Ascending aorta (tissue), 2 donors: ENCODE results near the gene CCR7. TPM values are rescaled to one million over a fixed set of nuclear protein-coding genes. Genes with fewer than 3 reads are reported as not detected.

ENCODE experiments used
- DNase-seq, 2 donors: peaks; one replicate each; pipeline ENCODE4 v3.0.0-alpha.2; 2019; ENCODE audit warnings: low spot score in 2 of 2
- H3K27ac ChIP-seq, 2 donors: fragments of 200-600 bp; sonication (generic); one replicate each; pipeline ENCODE4 v1.5.1; 2016 to 2017; ENCODE audit warnings: mild to moderate bottlenecking in 1 of 2
- H3K27me3 ChIP-seq: fragments of 200-600 bp; sonication (generic); one replicate; pipeline ENCODE4 v1.5.1; 2017
- H3K36me3 ChIP-seq, 2 donors: fragments of 200-600 bp; sonication (generic); one replicate each; pipeline ENCODE4 v1.5.1; 2016
- H3K4me1 ChIP-seq, 2 donors: fragments of 200-600 bp; sonication (generic); one replicate each; pipeline ENCODE4 v1.5.1; 2016 to 2017; ENCODE audit warnings: mild to moderate bottlenecking in 1 of 2
- H3K4me3 ChIP-seq, 2 donors: fragments of 200-600 bp; sonication (generic); one replicate each; pipeline ENCODE4 v1.5.1; 2016 to 2017; ENCODE audit warnings: mild to moderate bottlenecking in 1 of 2
- H3K9me3 ChIP-seq, 2 donors: fragments of 200-600 bp; sonication (generic); one replicate each; pipeline ENCODE4 v1.5.1; 2016
- CTCF ChIP-seq, 3 experiments: fragments of 200-600 bp in 2 of 3; fragments of 450-650 bp in 1 of 3; sonication (generic) in 2 of 3; IDR thresholded peaks; one replicate each; pipeline ENCODE4 v1.5.1; 2016 to 2019; ENCODE audit warnings: antibody characterized with exemption in 3 of 3, mild to moderate bottlenecking in 1 of 3, moderate library complexity in 1 of 3
- intact Hi-C: fragments of 100-400 bp; cut with DNase I; formaldehyde crosslinking; loops from one replicate; pipeline ENCODE4 v1.15.1; 2023
- total RNA-seq: library from RNA; depleted of rRNA; stranded (reverse); fragments of >200 nt; gene quantifications from one replicate; pipeline ENCODE4 v1.1.0, GENCODE V29; 2016

The CCR7 gene
- total RNA-seq, 1 donor from 2014 or later, result not detected

GRCh38 chr17:40551091-40551878, 14.0 kb downstream of the CCR7 start:
- H3K4me1 ChIP-seq, result peaks cover 4% of the 10 kb centered on the region in 2 donors
- TF ChIP-seq CTCF (IDR thresholded peaks at IDR 0.05), result no peak
- intact Hi-C loops, result no loop called here

DNA sequence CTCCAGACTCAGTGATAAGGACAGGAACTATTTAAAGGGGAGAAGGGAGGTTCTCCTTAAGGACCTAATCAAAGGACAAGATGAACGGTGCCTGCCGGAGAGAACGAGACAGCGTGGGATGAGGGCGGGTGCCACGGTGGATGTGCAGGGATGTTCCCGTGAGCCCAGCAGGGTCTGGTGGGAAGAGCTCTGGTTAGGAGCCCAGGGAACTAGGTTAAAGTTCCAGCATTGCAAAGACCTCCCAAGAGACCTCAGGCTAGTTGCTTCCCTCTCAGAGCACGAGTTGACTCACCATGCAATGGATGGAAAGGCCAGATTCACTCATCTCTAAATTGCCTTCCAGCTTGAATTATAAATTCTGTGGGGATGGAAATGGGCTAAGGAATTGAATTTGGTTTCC, 14.7 kb downstream of the CCR7 start:
- Histone ChIP-seq H3K27ac (peak overlapping the region; percentile 32 to 74), H3K4me1 (peaks cover 4% of the 10 kb centered on the region in 2 donors), H3K27me3 (no peaks in the 10 kb centered on the region), H3K9me3 (no peaks in the 10 kb centered on the region), H3K4me3 (no peak overlapping the region), H3K36me3 (no peaks in the 10 kb centered on the region)
- TF ChIP-seq CTCF (IDR thresholded peaks at IDR 0.05), result no peak
- peak in 1 of 2 donors; percentile 79 for DNase-seq
- intact Hi-C loops, result no loop called here

More at GRCh38 chr17:40551091-40551878, 14.0 kb downstream of the CCR7 start:
- no peaks in the 10 kb centered on the region for H3K36me3 ChIP-seq
- H3K27ac ChIP-seq, result peak overlapping the region; percentile 61 to 74
- H3K27me3 ChIP-seq, result no peaks in the 10 kb centered on the region
- peak in 1 of 2 donors; percentile 82 for DNase-seq
- H3K9me3 ChIP-seq, result no peaks in the 10 kb centered on the region
- H3K4me3 ChIP-seq, result no peak overlapping the region

GRCh38 chr17:40548982-40549685, 16.1 kb downstream of the CCR7 start:
- Histone ChIP-seq H3K9me3 (no peaks in the 10 kb centered on the region), H3K27me3 (no peaks in the 10 kb centered on the region), H3K4me3 (no peak overlapping the region), H3K27ac (peak overlapping the region; percentile 53 to 56), H3K4me1 (peaks cover 4% of the 10 kb centered on the region in 2 donors), H3K36me3 (no peaks in the 10 kb centered on the region)
- TF ChIP-seq CTCF (IDR thresholded peaks at IDR 0.05), result no peak
- peak in 1 of 2 donors; percentile 71 for DNase-seq
- intact Hi-C loops, result no loop called here

- intact Hi-C loops, result no loop called here
- no peaks in the 10 kb centered on the region for H3K27me3 ChIP-seq
- H3K36me3 ChIP-seq, result no peaks in the 10 kb centered on the region
- H3K4me3 ChIP-seq, result no peak overlapping the region
- H3K9me3 ChIP-seq, result no peaks in the 10 kb centered on the region
- no peak for TF ChIP-seq CTCF (IDR thresholded peaks at IDR 0.05)
- peak in 1 of 2 donors; percentile 28 for DNase-seq
- peaks cover 4% of the 10 kb centered on the region in 2 donors for H3K4me1 ChIP-seq
- peak overlapping the region; percentile 53 to 56 for H3K27ac ChIP-seq
Measured at GRCh38 chr17:40548491-40548981, 16.7 kb downstream of the CCR7 start.

DNA sequence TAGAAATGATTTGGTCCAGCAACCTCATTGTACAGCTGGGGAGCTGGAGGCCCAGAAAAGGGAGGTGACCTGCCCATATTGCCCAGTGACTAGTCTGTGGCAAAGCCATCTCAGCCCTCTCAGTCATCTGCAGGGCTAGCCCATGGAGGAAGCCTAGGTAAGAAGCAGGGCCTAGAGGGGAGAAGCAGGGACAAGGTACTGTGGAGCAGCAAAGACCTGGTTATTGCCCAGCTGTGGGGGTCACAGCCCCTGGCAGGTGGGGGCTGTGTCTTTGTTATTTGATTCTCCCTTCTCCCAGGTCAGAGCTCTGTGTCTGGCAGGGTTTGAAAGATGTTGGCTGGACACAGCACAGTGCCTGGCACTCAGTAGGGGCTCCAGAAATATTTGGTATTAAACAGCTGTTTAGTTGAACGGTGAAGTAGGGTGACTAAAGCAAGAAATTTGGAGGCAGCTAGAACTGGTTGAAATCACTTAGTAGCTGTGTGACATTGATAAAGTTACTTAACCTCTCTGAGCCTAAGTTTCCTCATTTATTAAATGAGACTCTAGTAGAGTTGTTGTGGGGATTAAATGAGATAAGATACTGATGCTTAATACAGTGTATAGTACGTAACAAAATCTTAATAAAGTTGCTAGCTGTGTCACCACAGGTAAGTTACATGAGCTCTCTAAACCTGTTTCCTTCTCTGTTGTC, 17.3 kb downstream of the CCR7 start:
- H3K36me3 ChIP-seq, result no peaks in the 10 kb centered on the region

More for the DNA sequence above, 17.3 kb downstream of the CCR7 start:
- H3K27me3 ChIP-seq, result no peaks in the 10 kb centered on the region
- no peak overlapping the region for H3K4me3 ChIP-seq
- intact Hi-C loops, result no loop called here
- H3K4me1 ChIP-seq, result peaks cover 4% of the 10 kb centered on the region in 2 donors
- TF ChIP-seq CTCF (IDR thresholded peaks at IDR 0.05), result no peak
- H3K9me3 ChIP-seq, result no peaks in the 10 kb centered on the region
- peak in 1 of 2 donors; percentile 46 for DNase-seq
- peak overlapping the region in 1 of 2 donors; percentile 56 for H3K27ac ChIP-seq
